ENCODE measurements around the gene RNF168. TPM values are rescaled to one million over a fixed set of nuclear protein-coding genes. Genes with fewer than 3 reads are reported as not detected.
"Not testable (repeated sequence)": the region's sequence is repeated elsewhere in the genome, so short reads cannot be mapped to it uniquely, and the experiment has no call there.

The RNF168 gene, protein sequence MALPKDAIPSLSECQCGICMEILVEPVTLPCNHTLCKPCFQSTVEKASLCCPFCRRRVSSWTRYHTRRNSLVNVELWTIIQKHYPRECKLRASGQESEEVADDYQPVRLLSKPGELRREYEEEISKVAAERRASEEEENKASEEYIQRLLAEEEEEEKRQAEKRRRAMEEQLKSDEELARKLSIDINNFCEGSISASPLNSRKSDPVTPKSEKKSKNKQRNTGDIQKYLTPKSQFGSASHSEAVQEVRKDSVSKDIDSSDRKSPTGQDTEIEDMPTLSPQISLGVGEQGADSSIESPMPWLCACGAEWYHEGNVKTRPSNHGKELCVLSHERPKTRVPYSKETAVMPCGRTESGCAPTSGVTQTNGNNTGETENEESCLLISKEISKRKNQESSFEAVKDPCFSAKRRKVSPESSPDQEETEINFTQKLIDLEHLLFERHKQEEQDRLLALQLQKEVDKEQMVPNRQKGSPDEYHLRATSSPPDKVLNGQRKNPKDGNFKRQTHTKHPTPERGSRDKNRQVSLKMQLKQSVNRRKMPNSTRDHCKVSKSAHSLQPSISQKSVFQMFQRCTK
- polyA plus RNA-seq (2012; ENCODE audit: missing spikeins) = 17.5 TPM

DNA sequence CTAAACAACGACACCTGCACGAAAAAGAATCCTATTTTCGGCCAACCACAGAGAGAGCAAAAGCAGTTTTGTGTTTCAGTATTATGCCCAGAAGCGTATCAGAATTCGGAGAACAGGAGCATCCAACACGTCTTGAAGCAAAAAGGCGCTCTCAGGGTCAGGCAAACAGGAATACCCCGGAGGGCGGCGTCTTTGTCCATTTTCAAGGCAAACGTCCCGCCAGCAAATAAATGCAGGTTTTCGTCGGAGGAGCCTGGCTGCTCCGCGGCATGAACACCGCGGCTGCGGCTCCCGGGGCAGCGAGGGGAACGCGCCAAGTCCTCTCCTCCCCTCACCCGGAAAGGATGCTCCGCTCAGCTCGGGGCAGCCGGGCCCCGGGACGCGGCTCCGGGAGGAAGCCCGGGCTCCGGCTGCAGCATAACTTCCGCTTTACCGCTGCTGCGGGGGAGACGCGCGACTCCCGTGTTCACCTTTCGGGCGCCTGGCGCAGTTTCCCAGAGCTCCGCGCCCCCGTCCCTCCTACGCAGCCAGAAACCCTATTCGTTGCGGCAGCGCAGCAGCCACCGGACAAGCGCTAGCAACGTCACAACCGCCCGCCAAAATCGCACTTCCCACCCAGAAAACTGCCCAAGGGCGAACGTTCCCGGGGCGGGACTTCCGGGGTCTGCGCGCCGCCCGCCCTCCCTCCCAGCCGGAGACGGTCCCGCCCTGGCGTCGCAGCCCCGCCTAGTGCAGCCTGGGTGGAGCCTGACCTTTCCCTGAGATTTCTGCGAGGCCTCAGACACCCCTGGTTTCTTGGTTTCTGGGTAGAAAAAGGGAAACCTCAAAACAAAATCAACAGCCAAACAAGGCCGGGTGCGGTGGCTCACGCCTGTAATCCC is at the start of gene RNF168:
Gene RNF168, minus strand, starts transcription at position 573 of the 881 bp plus-strand sequence. CDS start 595 bp downstream, outside the sequence.
- peak; percentile 88 for DNase-seq (ENCODE audit: insufficient read length)
- peak; percentile 91 for FAIRE-seq

DNA sequence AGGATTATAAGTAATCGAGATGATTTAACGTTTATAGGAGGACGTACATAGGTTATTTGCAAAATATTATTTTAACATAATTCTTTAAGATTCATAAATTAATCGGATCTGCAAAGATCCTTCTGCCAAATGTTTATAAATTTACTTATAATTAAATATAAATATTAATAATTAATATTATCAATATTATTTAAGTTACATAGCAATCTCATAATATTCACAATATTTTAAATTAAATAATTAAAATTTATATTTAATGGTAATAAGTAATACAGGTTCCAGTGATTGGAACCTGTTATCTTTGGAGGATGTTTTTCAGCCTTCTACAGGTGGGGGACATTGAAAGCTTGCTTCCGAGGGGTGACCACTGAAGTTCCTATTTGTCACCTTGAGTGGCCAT is 48.7 kb upstream of the RNF168 start:
- DNase-seq (ENCODE audit: insufficient read length) (no peak), FAIRE-seq (no peak)
- TF ChIP-seq POLR2A (IDR thresholded peaks at IDR 0.05; ENCODE audit: low read depth, low read length) (no peak), TAF1 (IDR thresholded peaks at IDR 0.05; ENCODE audit: borderline replicate concordance, low read depth, low read length) (no peak), POLR2AphosphoS5 (IDR thresholded peaks at IDR 0.05; ENCODE audit: low read depth, low read length) (no peak)

More for the DNA sequence above, at the start of gene RNF168:
- TF ChIP-seq POLR2AphosphoS5 (IDR thresholded peaks at IDR 0.05; ENCODE audit: low read depth, low read length) = peak; percentile 90
- TF ChIP-seq POLR2A (IDR thresholded peaks at IDR 0.05; ENCODE audit: low read depth, low read length) = peak; percentile 87
- peak; percentile 78 for TF ChIP-seq TAF1 (IDR thresholded peaks at IDR 0.05; ENCODE audit: borderline replicate concordance, low read depth, low read length)

DNA sequence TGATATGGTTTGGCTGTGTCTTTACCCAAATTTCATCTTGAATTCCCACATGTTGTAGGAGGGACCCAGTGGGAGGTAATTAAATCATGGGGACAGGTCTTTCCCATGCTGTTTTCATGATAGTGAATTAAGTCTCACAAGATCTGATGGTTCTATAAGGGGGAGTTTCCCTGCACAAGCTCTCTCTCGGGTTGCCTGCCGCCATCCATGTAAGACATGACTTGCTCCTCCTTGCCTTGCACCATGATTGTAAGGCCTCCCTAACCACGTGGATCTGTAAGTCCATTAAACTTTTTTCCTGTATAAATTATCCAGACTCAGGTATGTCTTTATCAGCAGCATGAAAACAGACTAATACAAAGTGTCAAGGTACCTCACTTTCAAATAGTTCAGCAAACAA is 46.6 kb upstream of the RNF168 start:
- not testable (repeated sequence) for FAIRE-seq; DNase-seq (ENCODE audit: insufficient read length)

DNA sequence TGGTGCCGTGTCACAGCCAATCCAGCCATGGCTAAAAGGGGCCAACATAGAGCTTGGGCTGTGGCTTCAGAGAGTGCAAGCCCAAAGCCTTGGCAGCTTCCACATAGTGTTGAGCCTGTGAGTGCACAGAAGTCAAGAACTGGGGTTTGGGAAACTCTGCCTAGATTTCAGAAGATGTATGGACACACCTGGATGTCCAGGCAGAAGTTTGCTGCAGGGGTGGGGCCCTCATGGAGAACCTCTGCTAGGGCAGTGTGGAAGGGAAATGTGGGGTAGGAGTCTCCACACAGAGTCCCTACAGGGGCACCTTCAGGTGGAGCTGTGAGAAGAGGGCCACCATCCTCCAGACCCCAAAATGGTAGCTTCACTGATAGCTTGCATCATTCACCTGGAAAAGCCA is 45.7 kb upstream of the RNF168 start:
- not testable (repeated sequence) for FAIRE-seq; DNase-seq (ENCODE audit: insufficient read length)

DNA sequence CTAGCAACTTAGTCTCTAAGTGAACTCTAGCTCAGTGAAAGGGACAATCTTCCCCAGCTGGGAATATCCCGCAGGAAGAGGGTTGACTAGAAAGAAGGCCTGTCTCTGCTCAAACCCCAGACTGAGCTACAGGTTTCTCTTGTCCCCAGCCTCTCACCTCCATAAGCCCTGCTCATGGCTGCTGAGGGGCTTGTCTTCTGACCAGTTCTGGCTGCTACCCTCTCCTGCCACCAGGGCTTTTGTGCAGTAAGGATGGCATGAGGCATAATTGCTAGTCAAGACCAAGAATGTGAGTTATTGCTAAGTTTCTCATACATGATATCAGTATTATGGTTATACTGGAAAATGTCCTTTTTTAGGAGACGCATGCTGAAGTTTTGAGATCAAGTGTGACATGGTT is 43.5 kb upstream of the RNF168 start:
- FAIRE-seq (no peak), DNase-seq (ENCODE audit: insufficient read length) (no peak)
- TF ChIP-seq POLR2A (IDR thresholded peaks at IDR 0.05; ENCODE audit: low read depth, low read length) (no peak), POLR2AphosphoS5 (IDR thresholded peaks at IDR 0.05; ENCODE audit: low read depth, low read length) (no peak), TAF1 (IDR thresholded peaks at IDR 0.05; ENCODE audit: borderline replicate concordance, low read depth, low read length) (no peak)

DNA sequence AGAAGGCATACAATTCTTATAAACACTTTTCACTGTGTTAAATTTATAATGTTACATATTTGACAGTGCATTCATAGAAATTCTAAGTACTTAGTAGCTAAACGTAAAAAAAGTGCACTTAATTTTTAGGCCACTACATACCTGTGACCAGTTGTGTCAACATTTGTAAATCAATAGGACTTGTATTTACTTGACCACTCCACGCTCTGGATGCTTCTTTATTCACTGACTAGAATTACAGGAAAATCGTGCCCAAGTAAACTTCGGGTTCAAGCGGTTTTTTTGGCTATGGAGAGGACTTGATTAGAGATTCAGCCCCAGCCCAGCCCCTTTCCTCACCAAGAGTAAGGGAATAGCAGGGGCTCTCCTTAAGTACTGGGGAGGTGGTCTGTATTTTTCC is 43.0 kb upstream of the RNF168 start:
- no peak for DNase-seq (ENCODE audit: insufficient read length)
- no peak for FAIRE-seq
- TF ChIP-seq POLR2A (IDR thresholded peaks at IDR 0.05; ENCODE audit: low read depth, low read length) = no peak
- no peak for TF ChIP-seq TAF1 (IDR thresholded peaks at IDR 0.05; ENCODE audit: borderline replicate concordance, low read depth, low read length)
- TF ChIP-seq POLR2AphosphoS5 (IDR thresholded peaks at IDR 0.05; ENCODE audit: low read depth, low read length) = no peak

DNA sequence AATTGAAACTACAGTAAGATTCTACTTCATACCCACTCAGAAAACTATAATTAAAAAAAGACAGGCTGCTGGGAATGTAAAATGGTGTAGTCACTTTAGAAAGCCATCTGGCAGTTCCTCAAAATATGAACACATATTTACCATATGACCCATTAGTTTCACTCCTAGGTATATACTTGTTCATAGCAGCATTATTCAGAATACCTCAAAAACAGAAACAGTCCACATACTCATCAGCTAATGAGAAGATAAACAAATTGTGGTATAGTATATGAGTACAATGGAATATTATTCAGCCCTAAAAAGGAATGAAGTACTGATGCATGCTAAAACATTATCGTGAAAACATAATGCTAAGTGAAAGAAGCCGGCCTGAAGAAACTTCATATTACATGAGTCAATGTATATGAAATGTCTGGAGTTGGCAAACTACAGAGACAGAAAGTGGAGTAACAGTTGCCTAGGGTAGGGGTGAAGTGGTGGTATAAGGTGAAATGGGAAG is 41.0 kb upstream of the RNF168 start:
- DNase-seq (ENCODE audit: insufficient read length) (no peak), FAIRE-seq (no peak)
- no peak for TF ChIP-seq POLR2AphosphoS5 (IDR thresholded peaks at IDR 0.05; ENCODE audit: low read depth, low read length)
- no peak for TF ChIP-seq TAF1 (IDR thresholded peaks at IDR 0.05; ENCODE audit: borderline replicate concordance, low read depth, low read length)
- TF ChIP-seq POLR2A (IDR thresholded peaks at IDR 0.05; ENCODE audit: low read depth, low read length) = no peak

DNA sequence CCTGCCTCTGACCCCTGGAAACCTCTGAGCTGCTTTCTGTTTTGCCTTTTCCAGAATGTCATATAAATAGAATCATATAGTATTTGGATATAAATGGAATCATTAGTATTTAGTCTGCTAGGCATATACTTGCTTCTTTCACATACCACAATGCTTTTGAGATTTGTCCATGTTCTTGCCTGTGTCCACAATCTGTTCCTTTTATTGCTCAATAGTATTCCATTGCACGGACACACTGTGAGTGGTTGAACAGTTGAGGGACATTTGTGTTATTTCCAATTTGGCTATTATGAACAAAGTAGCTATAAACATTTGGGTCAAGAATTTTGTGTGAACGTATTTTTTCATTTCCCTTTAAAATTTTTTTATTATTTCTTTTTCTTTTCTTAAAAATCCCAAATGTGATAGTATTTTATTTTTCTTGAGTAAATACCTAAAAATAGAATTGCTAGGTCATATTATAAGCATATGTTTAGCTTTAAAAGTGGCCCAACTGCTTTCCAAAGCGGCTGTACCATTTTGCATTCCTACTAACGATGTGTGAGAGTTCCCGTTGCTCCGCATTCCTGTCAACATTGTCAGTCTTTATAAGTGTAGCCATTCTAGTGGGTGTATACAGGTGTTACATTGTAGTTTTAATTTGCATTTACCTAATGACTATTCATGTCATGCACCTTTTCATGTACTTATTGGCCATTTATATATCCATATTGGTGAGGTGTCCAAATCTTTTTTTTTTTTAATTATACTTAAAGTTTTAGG is 38.3 kb upstream of the RNF168 start:
- DNase-seq (ENCODE audit: insufficient read length) = no peak
- no peak for FAIRE-seq
- TF ChIP-seq TAF1 (IDR thresholded peaks at IDR 0.05; ENCODE audit: borderline replicate concordance, low read depth, low read length) (no peak), POLR2AphosphoS5 (IDR thresholded peaks at IDR 0.05; ENCODE audit: low read depth, low read length) (no peak), POLR2A (IDR thresholded peaks at IDR 0.05; ENCODE audit: low read depth, low read length) (no peak)

DNA sequence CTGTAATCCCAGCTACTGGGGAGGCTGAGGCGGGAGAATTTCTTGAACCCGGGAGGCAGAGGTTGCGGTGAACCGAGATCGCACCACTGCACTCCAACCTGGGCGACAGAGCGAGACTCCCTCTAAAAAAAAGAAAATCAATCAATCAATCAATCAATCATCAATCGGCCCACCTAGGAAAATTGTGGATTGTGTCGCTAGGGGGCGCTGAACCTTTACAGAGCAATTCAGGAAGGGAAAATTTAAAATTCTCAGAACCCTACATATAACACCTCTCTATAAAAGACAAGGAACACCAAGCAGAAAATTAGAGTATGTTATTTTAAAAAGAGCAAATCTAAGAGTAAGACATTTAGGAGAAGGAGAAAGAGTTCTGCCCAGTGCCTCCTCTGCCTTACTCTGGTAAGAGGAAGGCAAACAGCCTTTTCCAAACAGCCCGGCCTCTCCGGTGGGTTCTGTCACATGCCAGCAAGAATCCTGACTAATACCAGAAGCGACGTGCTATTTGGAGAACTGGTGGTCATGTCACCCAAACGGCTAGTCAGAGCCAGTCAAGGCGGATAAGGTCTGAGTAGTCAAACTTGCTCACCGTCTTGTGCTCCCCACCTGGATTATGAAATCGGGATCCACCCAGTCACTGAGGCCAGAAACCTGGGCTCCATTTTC is 33.9 kb upstream of the RNF168 start:
- TF ChIP-seq POLR2A (IDR thresholded peaks at IDR 0.05; ENCODE audit: low read depth, low read length) (no peak), POLR2AphosphoS5 (IDR thresholded peaks at IDR 0.05; ENCODE audit: low read depth, low read length) (no peak), TAF1 (IDR thresholded peaks at IDR 0.05; ENCODE audit: borderline replicate concordance, low read depth, low read length) (no peak)
- peak; percentile 21 for DNase-seq (ENCODE audit: insufficient read length)
- no peak for FAIRE-seq

DNA sequence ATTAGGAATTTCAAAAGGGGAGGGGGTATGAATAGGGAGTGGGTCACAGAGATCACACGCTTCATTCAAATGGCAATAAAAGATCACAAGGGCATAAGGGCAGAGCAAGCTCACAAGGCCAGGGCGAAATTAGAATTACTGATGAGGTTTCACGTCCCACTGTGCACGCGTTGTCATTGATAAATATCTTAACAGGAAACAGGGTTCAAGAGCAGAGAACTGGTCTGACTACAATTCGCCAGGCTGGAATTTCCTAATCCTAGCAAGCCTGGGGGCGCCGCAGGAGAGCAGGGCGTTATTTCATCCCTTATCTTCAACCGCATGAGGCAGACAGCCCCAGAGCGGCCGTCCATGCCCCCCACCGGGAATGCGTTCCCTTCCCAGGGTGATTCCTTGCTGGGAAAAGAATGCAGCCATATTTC is 29.7 kb upstream of the RNF168 start:
- no peak for DNase-seq (ENCODE audit: insufficient read length)
- FAIRE-seq = no peak
- no peak for TF ChIP-seq TAF1 (IDR thresholded peaks at IDR 0.05; ENCODE audit: borderline replicate concordance, low read depth, low read length)
- TF ChIP-seq POLR2AphosphoS5 (IDR thresholded peaks at IDR 0.05; ENCODE audit: low read depth, low read length) = no peak
- TF ChIP-seq POLR2A (IDR thresholded peaks at IDR 0.05; ENCODE audit: low read depth, low read length) = no peak

Data from GM12892 (cell line).